GM12878 (cell line): ENCODE measurements around the gene GPRC5D.

Experiments used
- GABPA ChIP-seq: IDR thresholded peaks from 2 replicates; pipeline ENCODE4 v1.6.1; 2014; ENCODE audit warnings: antibody characterized with exemption, low read depth, mild to moderate bottlenecking, inconsistent platforms
- GATAD2B ChIP-seq: fragments of 450-650 bp; conservative IDR thresholded peaks from 2 replicates; pipeline ENCODE4 v1.6.1; 2017; ENCODE audit warnings: low read depth, mild to moderate bottlenecking, moderate library complexity
- HDAC2 ChIP-seq: fragments of 200-600 bp; sonication (generic); IDR thresholded peaks from 2 replicates; pipeline ENCODE4 v1.6.1; 2017
- PML ChIP-seq: IDR thresholded peaks from 2 replicates; pipeline ENCODE4 v1.6.1; 2012; ENCODE audit warnings: low read length, inconsistent platforms
- POLR2AphosphoS5 ChIP-seq: IDR thresholded peaks from 2 replicates; pipeline ENCODE4 v1.6.1; 2011; ENCODE audit warnings: mild to moderate bottlenecking, low read length, inconsistent platforms
- SPI1 ChIP-seq: IDR thresholded peaks from 2 replicates; pipeline ENCODE4 v1.6.1; 2011; ENCODE audit warnings: low read depth, mild to moderate bottlenecking, low read length, moderate library complexity, borderline replicate concordance; ENCODE audit not compliant: insufficient read depth
- ZZZ3 ChIP-seq: IDR thresholded peaks from 2 replicates; pipeline ENCODE4 v1.6.1; 2011; ENCODE audit warnings: low read depth; ENCODE audit not compliant: control insufficient read depth, insufficient read length
- TF ChIP-seq, protein P1 (sequence below): IDR thresholded peaks from 2 replicates; pipeline ENCODE4 v1.6.1; 2012; ENCODE audit warnings: low read depth, low read length, improper control_type of control experiment
- TF ChIP-seq, protein P2 (sequence below), 3 experiments: IDR thresholded peaks in 2 of 3; conservative IDR thresholded peaks in 1 of 3; 2 replicates each; pipeline ENCODE4 v1.5.1; 2011; ENCODE audit warnings: low read depth in 3 of 3, low read length in 3 of 3, mild to moderate bottlenecking in 3 of 3, control low read depth in 2 of 3, moderate library complexity in 2 of 3, inconsistent platforms in 1 of 3, mixed read lengths in 1 of 3; ENCODE audit not compliant: control insufficient read depth in 2 of 3, insufficient read depth in 1 of 3; ENCODE audit errors: extremely low read depth in 1 of 3
- TF ChIP-seq, protein P3 (sequence below): fragments of 450-650 bp; IDR thresholded peaks from 2 replicates; pipeline ENCODE4 v1.6.1; 2017; ENCODE audit warnings: antibody characterized with exemption, mild to moderate bottlenecking, moderate library complexity

DNA sequence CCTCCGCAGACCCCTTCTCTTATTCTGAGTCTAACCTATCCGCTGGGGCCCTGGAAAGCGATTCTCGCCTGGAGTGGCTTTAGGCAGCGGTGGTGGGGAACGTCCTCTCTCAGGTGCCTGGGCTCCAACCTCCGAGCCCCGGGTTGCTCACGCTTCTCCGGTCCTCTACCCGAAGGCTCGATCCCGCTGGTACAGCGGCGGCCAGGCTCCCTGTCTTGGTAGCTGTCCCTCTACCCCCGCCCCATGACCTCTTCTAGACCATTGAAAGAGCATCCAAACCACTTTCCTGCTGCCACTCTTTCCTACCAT lies 48.6 kb upstream of the GPRC5D start:
- TF ChIP-seq GABPA (no peak), HDAC2 (no peak), SPI1 (no peak), ZZZ3 (no peak), PML (no peak), POLR2AphosphoS5 (no peak), GATAD2B (no peak)
- TF ChIP-seq, protein P1, sequence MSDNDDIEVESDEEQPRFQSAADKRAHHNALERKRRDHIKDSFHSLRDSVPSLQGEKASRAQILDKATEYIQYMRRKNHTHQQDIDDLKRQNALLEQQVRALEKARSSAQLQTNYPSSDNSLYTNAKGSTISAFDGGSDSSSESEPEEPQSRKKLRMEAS: no peak
- TF ChIP-seq, protein P2, sequence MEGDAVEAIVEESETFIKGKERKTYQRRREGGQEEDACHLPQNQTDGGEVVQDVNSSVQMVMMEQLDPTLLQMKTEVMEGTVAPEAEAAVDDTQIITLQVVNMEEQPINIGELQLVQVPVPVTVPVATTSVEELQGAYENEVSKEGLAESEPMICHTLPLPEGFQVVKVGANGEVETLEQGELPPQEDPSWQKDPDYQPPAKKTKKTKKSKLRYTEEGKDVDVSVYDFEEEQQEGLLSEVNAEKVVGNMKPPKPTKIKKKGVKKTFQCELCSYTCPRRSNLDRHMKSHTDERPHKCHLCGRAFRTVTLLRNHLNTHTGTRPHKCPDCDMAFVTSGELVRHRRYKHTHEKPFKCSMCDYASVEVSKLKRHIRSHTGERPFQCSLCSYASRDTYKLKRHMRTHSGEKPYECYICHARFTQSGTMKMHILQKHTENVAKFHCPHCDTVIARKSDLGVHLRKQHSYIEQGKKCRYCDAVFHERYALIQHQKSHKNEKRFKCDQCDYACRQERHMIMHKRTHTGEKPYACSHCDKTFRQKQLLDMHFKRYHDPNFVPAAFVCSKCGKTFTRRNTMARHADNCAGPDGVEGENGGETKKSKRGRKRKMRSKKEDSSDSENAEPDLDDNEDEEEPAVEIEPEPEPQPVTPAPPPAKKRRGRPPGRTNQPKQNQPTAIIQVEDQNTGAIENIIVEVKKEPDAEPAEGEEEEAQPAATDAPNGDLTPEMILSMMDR (IDR thresholded peaks at IDR 0.05 in 2 of 3, conservative IDR thresholded peaks at IDR 0.05 in 1 of 3; ENCODE audit: control insufficient read depth in 2 of 3, extremely low read depth in 1 of 3, insufficient read depth in 1 of 3, low read depth in 3 of 3, low read length in 3 of 3): no peak
- TF ChIP-seq, protein P3, sequence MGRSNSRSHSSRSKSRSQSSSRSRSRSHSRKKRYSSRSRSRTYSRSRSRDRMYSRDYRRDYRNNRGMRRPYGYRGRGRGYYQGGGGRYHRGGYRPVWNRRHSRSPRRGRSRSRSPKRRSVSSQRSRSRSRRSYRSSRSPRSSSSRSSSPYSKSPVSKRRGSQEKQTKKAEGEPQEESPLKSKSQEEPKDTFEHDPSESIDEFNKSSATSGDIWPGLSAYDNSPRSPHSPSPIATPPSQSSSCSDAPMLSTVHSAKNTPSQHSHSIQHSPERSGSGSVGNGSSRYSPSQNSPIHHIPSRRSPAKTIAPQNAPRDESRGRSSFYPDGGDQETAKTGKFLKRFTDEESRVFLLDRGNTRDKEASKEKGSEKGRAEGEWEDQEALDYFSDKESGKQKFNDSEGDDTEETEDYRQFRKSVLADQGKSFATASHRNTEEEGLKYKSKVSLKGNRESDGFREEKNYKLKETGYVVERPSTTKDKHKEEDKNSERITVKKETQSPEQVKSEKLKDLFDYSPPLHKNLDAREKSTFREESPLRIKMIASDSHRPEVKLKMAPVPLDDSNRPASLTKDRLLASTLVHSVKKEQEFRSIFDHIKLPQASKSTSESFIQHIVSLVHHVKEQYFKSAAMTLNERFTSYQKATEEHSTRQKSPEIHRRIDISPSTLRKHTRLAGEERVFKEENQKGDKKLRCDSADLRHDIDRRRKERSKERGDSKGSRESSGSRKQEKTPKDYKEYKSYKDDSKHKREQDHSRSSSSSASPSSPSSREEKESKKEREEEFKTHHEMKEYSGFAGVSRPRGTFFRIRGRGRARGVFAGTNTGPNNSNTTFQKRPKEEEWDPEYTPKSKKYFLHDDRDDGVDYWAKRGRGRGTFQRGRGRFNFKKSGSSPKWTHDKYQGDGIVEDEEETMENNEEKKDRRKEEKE: no peak
